Measurements from ENCODE around the gene TIMM44. TPM values are rescaled to one million over a fixed set of nuclear protein-coding genes. Genes with fewer than 3 reads are reported as not detected.
A peak's percentile ranks its signal among the peaks of the same experiment; 100 is the strongest.

The TIMM44 gene
- total RNA-seq, 3 donors from 2014 or later: 55.5 to 80.4 (median 63.4) TPM

DNA sequence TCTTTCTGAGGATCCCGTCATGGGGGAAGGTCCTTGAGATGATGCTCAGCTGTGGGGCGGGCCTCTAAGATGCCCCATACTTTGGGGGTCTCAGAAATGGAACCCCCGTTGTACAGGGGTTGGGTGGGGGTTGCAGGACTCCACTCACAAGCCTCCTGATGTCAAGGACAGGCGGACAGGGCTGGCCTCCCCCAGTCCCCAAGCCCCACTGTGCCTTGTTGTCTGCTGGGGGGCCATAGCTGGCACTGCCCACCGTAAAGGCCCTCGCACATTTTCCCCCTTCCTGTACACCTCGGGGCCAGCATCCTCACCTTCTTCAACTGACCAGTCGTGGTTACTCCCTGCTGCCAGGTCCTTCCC is 20.6 kb downstream of the TIMM44 start:
- ATAC-seq (no peak), DNase-seq (peak in 2 of 3 donors; percentile 29 to 54)
- TF ChIP-seq CTCF (IDR thresholded peaks at IDR 0.05): no peak
- intact Hi-C loops (cut with DNase I, micrococcal nuclease): no loop called here
- no peak overlapping the region for H3K4me3 ChIP-seq
- H3K4me1 ChIP-seq (ENCODE audit: low read depth): peaks cover 37% of the 10 kb centered on the region
- H3K36me3 ChIP-seq (ENCODE audit: low read depth): no peaks in the 10 kb centered on the region
- H3K9me3 ChIP-seq: no peaks in the 10 kb centered on the region

- Histone ChIP-seq H3K9me3 (no peaks in the 10 kb centered on the region), H3K36me3 (ENCODE audit: low read depth) (no peaks in the 10 kb centered on the region), H3K4me3 (no peak overlapping the region), H3K4me1 (ENCODE audit: low read depth) (peaks cover 43% of the 10 kb centered on the region)
- no peak for ATAC-seq
- peak in 2 of 3 donors; percentile 41 to 65 for DNase-seq
- intact Hi-C loops (cut with DNase I, micrococcal nuclease): no loop called here
- TF ChIP-seq CTCF (IDR thresholded peaks at IDR 0.05): no peak
Observed at GRCh38 chr19:7921967-7922835, 21.3 kb downstream of the TIMM44 start.

GRCh38 chr19:7921302-7921966 is 22.0 kb downstream of the TIMM44 start:
- H3K4me3 ChIP-seq: no peak overlapping the region
- H3K9me3 ChIP-seq: no peaks in the 10 kb centered on the region
- peak in 1 of 3 donors; percentile 60 for DNase-seq
- H3K36me3 ChIP-seq (ENCODE audit: low read depth): no peaks in the 10 kb centered on the region
- no peak for TF ChIP-seq CTCF (IDR thresholded peaks at IDR 0.05)
- intact Hi-C loops (cut with DNase I, micrococcal nuclease): no loop called here
- peaks cover 49% of the 10 kb centered on the region for H3K4me1 ChIP-seq (ENCODE audit: low read depth)
- no peak for ATAC-seq

DNA sequence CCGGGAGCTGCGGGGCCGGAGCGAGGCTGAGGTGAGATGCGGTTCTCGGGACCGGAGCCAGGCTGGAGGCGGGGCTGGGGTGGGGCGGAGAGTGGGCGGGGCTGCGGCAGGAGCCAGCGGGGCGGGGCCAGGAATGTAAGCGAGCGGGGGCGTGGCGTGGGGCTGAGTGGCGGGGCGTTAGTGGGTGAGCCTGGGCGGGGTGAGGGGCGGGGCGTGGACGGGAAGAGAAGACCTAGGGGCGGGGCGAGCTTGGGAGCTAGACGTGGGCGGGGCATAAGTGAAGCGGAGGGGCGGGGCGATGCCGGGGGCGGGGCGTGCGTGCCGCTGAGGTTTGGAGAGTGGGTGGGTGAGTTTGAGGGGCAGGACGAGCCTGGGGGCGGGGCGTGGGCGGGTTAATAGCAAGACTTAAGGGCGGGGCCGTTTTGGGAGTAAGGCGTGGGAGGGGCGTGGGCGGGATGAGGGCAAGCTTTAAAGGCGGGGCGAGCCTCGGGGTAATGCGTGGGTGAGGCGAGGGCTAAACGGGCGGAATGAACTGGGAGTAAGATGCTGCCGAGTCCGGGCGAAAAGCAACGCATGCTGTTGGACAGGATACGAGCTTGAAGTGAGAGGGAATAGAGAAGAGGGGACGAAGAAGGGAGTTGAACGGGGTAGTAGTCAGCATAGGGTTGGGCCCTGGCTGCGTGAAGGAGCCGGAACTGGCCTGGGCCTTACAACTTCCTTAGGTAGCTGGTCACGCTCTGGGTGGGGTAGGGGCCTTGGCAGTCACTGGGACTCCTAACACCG is 22.8 kb downstream of the TIMM44 start:
- ATAC-seq (peak; percentile 87), DNase-seq (peak; percentile 99 to 100 (median 100))
- no peak for TF ChIP-seq CTCF (IDR thresholded peaks at IDR 0.05)
- intact Hi-C loops (cut with DNase I, micrococcal nuclease): no loop called here
- H3K4me1 ChIP-seq (ENCODE audit: low read depth): peaks cover 52% of the 10 kb centered on the region
- H3K36me3 ChIP-seq (ENCODE audit: low read depth): no peaks in the 10 kb centered on the region
- no peaks in the 10 kb centered on the region for H3K9me3 ChIP-seq
- H3K4me3 ChIP-seq: peak overlapping the region; percentile 50

DNA sequence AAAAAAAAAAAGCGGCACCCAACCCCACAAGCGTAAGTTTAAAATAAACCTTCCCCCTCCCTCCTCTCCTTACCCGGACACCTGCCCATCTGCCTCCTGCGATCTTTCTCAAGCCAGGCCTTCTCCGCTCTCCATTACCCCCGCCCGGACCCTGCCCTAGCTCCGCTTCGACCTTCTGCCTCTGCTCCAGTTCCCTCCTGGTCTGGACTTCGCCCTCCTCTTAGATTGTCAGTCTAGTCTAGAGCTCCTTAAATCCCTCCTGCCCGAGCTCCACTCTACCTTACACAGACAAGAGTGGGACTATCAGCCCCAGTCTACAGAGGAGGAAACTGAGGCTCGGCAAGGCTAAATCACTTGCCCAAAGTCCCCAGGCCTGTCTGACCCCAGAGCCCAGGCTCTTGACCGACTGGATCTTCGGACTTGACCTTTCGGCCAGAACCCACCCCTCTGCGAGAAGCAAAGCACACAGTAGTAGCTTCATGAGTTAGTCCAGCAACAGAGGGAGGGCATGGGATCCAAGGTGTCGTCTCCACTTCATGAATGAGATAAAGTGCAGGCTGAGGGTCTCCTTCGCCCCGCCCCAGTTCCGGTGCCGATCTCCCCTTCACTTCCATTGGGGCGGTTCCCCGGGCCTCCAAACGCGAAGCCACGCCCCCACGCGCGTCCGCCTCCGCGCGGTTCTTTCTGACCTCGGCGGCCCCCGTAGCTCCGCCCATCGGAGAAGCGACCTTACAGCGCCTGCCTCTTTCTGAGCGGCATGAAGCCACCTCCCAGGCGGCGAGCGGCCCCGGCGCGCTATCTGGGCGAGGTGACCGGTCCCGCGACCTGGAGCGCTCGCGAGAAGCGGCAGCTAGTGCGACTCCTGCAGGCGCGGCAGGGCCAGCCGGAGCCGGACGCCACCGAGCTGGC is 23.6 kb downstream of the TIMM44 start, which contains the start of gene SNAPC2:
TSS of gene SNAPC2 (plus strand) at position 729 of the 909 bp plus-strand sequence. CDS start at position 758, 29 bp downstream.
- peak; percentile 76 for ATAC-seq
- intact Hi-C loops (cut with DNase I, micrococcal nuclease): no loop called here
- H3K4me3 ChIP-seq: peak within 1 kb of the TSS; percentile 50
- H3K36me3 ChIP-seq (ENCODE audit: low read depth): no peaks in the 10 kb centered on the region
- H3K9me3 ChIP-seq: no peaks in the 10 kb centered on the region
- peaks cover 51% of the 10 kb centered on the region for H3K4me1 ChIP-seq (ENCODE audit: low read depth)
- TF ChIP-seq CTCF (IDR thresholded peaks at IDR 0.05): no peak
- DNase-seq: peak; percentile 98

Measured in mucosa of descending colon (tissue), 3 donors.